Measurements from ENCODE around the gene TMEM101.

DNA sequence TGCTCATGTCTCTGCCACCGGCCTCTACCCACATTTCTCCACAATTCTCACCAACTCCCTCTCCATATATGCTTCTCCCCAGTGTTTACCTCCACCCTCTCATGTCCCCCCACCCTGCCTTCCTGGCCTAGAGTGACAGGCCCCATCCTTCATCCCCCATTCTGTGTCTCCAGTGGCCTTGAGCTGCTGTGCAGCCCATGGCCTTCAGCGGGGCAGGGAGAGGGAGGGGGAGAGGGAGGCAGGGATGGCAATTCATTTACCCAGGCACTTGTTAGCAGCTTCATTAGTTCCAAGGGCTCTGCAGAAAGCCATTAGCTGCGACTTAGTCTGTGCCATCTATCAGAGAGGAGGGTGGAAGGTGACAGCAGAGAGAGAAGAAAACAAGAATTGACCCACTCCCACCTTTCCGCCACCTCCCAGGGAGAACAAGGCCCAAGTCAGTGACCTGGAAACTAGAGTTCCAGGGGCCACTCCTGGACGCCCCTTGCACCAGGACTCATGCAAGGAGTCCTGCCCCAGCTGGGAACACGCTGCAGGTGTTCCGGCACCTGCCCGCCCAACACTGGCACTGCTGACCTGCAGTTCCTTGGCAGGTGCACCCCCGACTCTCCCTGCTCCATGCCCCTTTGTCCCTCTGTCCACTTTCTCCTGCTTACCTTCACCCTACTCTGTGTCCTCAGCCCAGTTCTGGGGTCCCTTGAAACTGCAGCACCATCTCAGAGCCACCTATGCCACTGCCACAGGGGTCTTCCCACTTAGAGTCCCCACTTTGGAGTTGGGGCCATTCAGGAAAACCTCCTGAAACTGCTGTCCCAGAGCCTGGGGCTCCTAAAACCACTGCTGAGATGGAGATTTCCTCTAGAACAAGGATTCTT is 37.6 kb downstream of the TMEM101 start:
- TF ChIP-seq POLR2AphosphoS5 (IDR thresholded peaks at IDR 0.05) (no peak), CTCF (IDR thresholded peaks at IDR 0.05) (no peak), POLR2A (IDR thresholded peaks at IDR 0.05; ENCODE audit: low read depth) (no peak), EP300 (IDR thresholded peaks at IDR 0.05) (no peak)
